Measurements from ENCODE around the gene TRAPPC11.

DNA sequence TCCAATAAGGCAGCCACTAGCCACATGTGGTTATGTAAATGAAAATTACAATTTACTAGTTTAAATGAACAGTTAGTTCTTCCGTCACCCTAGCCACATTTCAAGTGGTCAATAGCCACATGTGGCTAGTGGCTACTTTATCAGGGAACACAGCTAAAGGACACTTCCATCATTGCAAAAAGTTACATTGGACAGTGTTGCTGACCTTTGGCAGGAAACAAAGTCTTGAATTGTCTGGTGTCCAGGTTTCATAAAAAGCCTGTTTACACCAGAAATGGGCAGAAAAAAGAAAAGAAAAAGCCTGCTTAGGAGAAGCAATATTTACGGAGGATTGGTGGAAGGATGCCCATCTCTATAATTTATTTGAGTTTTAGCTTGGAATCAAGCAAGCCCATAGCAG is 38.7 kb upstream of the TRAPPC11 start:
- TF ChIP-seq, protein P1, sequence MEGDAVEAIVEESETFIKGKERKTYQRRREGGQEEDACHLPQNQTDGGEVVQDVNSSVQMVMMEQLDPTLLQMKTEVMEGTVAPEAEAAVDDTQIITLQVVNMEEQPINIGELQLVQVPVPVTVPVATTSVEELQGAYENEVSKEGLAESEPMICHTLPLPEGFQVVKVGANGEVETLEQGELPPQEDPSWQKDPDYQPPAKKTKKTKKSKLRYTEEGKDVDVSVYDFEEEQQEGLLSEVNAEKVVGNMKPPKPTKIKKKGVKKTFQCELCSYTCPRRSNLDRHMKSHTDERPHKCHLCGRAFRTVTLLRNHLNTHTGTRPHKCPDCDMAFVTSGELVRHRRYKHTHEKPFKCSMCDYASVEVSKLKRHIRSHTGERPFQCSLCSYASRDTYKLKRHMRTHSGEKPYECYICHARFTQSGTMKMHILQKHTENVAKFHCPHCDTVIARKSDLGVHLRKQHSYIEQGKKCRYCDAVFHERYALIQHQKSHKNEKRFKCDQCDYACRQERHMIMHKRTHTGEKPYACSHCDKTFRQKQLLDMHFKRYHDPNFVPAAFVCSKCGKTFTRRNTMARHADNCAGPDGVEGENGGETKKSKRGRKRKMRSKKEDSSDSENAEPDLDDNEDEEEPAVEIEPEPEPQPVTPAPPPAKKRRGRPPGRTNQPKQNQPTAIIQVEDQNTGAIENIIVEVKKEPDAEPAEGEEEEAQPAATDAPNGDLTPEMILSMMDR (IDR thresholded peaks at IDR 0.05): no peak
- no peak for TF ChIP-seq POLR2A (IDR thresholded peaks at IDR 0.05)

Measured in right lobe of liver (tissue), 4 donors.